T-helper 17 cell (primary cell): Measurements from ENCODE around the gene UCHL1. TPM values are rescaled to one million over a fixed set of nuclear protein-coding genes. Genes with fewer than 3 reads are reported as not detected.

Experiments
- ATAC-seq: fragments of 150-1000 bp; cut with Tn5 transposase; 2 replicates; pipeline ENCODE4 v1.10.0; 2021; ENCODE audit warnings: mild to moderate bottlenecking, moderate library complexity
- DNase-seq, 3 donors: peaks; one replicate each; pipeline versions ENCODE4 v3.0.0 to v3.0.0-alpha.2; 2020 to 2021
- H3K9me3 ChIP-seq: one replicate; pipeline ENCODE4 v1.7.0; 2013; ENCODE audit warnings: low read length, mild to moderate bottlenecking; ENCODE audit not compliant: control insufficient read depth, poor library complexity, severe bottlenecking
- H3K27ac Mint-ChIP-seq: one replicate; pipeline ENCODE4 v1.8.0; 2022; ENCODE audit warnings: mild to moderate bottlenecking, moderate library complexity, mixed read lengths
- H3K27me3 Mint-ChIP-seq: one replicate; pipeline ENCODE4 v1.8.0; 2022; ENCODE audit warnings: mixed read lengths
- H3K36me3 Mint-ChIP-seq: one replicate; pipeline ENCODE4 v1.8.0; 2022; ENCODE audit warnings: low read depth, mixed read lengths
- H3K4me1 Mint-ChIP-seq: one replicate; pipeline ENCODE4 v1.8.0; 2022; ENCODE audit warnings: mild to moderate bottlenecking, mixed read lengths
- H3K4me3 Mint-ChIP-seq: one replicate; pipeline ENCODE4 v1.8.0; 2022; ENCODE audit warnings: mild to moderate bottlenecking, moderate library complexity, mixed read lengths
- total RNA-seq, 4 donors: library from RNA in 2 of 4; stranded (reverse) in 2 of 4; gene quantifications; one replicate each; pipeline ENCODE4 v1.2.3 and lab custom pipeline; 2022 to 2026

Gene UCHL1
- total RNA-seq, 2 donors from 2014 or later = not detected

GRCh38 chr4:41217374-41217773, 39.4 kb upstream of the UCHL1 start:
- ATAC-seq (no peak), DNase-seq (no peak)
- peaks cover 13% of the 10 kb centered on the region for H3K4me1 Mint-ChIP-seq
- no peaks in the 10 kb centered on the region for H3K36me3 Mint-ChIP-seq
- H3K27ac Mint-ChIP-seq = no peak overlapping the region
- no peak overlapping the region for H3K4me3 Mint-ChIP-seq
- no peaks in the 10 kb centered on the region for H3K9me3 ChIP-seq
- H3K27me3 Mint-ChIP-seq = peaks cover 61% of the 10 kb centered on the region

DNA sequence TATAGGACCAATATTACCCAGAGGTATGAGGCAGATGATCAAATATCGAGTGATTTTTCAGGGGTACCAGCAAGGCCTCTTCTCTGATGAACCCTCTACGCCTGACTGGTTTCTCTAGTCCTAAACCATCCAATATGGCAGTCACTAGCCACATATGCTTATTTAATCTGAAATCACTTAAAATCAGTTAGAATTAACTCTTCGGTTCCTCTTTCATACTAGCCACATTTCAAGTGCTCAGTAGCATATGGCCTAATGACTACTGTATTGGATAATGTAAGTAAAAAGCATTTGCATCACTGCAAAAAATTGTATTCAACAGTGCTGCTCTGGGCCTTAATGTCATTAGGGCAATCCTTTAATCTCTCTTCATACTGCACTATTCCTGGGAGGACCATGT, 38.0 kb upstream of the UCHL1 start:
- H3K9me3 ChIP-seq = no peaks in the 10 kb centered on the region
- peaks cover 57% of the 10 kb centered on the region for H3K27me3 Mint-ChIP-seq
- DNase-seq (no peak), ATAC-seq (no peak)
- no peaks in the 10 kb centered on the region for H3K36me3 Mint-ChIP-seq
- no peak overlapping the region for H3K4me3 Mint-ChIP-seq
- peaks cover 4% of the 10 kb centered on the region for H3K4me1 Mint-ChIP-seq
- no peak overlapping the region for H3K27ac Mint-ChIP-seq

- ATAC-seq (no peak), DNase-seq (no peak)
- H3K9me3 ChIP-seq = no peaks in the 10 kb centered on the region
- Mint-ChIP-seq H3K4me3 (no peak overlapping the region), H3K27me3 (peaks cover 56% of the 10 kb centered on the region), H3K27ac (no peak overlapping the region), H3K4me1 (peaks cover 4% of the 10 kb centered on the region), H3K36me3 (no peaks in the 10 kb centered on the region)
Measured at GRCh38 chr4:41219421-41219950, 37.2 kb upstream of the UCHL1 start.

DNA sequence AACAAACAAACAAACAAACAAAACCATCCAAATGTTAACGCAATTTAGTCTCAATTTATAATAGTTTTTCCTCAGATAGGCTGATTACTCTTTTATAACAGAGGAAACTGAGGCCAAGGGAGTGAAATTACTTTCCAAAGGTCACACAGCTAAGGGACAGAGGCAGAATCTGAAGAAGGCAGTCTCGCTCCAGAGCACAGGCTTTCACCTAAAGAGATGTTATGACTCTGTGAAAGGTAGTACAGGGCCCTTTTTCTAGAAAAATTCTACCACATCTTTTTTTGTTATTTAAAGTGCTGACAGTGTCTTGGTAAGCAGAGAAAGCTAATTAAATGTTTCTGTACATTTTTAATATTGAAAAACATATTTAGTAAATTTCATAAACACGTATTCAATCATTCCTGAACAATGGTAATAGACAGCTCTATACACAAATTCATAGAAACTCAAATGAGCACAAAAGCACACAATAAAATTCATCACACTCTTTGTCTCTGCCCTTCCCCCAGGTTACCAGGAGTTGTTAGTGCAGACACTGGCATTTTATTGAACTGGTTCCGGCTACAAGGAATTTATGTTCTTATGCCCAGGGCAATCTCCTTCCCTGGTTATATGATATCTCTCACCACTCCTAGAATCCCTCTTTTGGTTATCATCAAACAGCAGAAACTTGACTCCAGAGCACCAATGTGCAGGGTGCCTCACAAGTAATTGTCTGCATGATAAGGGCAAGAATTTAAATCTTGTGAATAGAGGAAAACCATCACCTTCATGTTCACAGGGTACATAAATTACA, 34.7 kb upstream of the UCHL1 start:
- H3K27ac Mint-ChIP-seq = no peak overlapping the region
- no peaks in the 10 kb centered on the region for H3K4me1 Mint-ChIP-seq
- ATAC-seq = no peak
- DNase-seq = no peak
- no peaks in the 10 kb centered on the region for H3K36me3 Mint-ChIP-seq
- no peak overlapping the region for H3K4me3 Mint-ChIP-seq
- H3K27me3 Mint-ChIP-seq = peaks cover 37% of the 10 kb centered on the region
- H3K9me3 ChIP-seq = no peaks in the 10 kb centered on the region

GRCh38 chr4:41227902-41228301, 28.8 kb upstream of the UCHL1 start:
- H3K27ac Mint-ChIP-seq = no peak overlapping the region
- no peak overlapping the region for H3K4me3 Mint-ChIP-seq
- no peak for DNase-seq
- H3K4me1 Mint-ChIP-seq = no peaks in the 10 kb centered on the region
- ATAC-seq = no peak
- no peaks in the 10 kb centered on the region for H3K36me3 Mint-ChIP-seq
- peaks cover 19% of the 10 kb centered on the region for H3K27me3 Mint-ChIP-seq
- H3K9me3 ChIP-seq = no peaks in the 10 kb centered on the region

DNA sequence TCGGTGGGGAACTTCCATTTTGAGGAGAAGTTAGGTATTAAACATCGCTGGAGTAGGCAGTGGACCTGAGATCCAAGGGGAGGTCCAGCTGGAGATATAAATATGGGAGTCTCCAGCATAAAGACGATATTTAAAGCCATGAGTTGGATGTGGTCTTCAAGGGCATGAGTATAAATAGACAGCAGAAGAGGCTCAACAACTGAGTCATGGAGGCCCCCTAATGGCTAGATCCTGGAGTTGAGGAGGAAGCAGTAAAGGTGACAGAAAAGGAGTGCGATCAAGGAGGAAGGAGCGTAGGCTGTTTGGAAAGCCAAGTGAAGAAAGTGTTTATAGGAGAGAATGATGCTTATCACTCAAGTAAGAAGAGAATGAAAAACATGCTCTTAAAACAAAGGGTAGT, 24.3 kb upstream of the UCHL1 start:
- H3K9me3 ChIP-seq = no peaks in the 10 kb centered on the region
- no peak overlapping the region for H3K4me3 Mint-ChIP-seq
- H3K27me3 Mint-ChIP-seq = peaks cover 9% of the 10 kb centered on the region
- H3K36me3 Mint-ChIP-seq = no peaks in the 10 kb centered on the region
- no peaks in the 10 kb centered on the region for H3K4me1 Mint-ChIP-seq
- ATAC-seq (no peak), DNase-seq (no peak)
- H3K27ac Mint-ChIP-seq = no peak overlapping the region

DNA sequence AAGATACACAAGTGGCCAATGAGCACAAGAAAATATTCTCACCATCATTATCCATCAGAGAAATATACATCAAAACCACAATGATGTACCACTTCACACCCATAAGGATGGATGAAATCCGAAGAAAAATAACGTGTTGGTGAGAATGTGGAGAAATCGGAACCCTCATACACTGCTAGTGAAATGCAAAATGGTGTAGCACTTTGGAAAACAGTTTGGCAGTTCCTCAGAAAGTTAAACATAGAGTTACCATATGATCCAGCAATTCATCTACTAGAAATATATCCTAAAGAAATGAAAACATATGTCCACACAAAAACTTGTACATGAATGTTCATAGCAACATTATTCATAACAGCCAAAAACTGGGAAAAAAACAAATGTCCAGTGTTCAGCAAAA, 23.9 kb upstream of the UCHL1 start:
- Mint-ChIP-seq H3K4me1 (no peaks in the 10 kb centered on the region), H3K36me3 (no peaks in the 10 kb centered on the region), H3K4me3 (no peak overlapping the region), H3K27ac (no peak overlapping the region), H3K27me3 (peaks cover 5% of the 10 kb centered on the region)
- DNase-seq (no peak), ATAC-seq (no peak)
- no peaks in the 10 kb centered on the region for H3K9me3 ChIP-seq

- H3K27me3 Mint-ChIP-seq = no peaks in the 10 kb centered on the region
Measured at GRCh38 chr4:41236032-41236431, 20.7 kb upstream of the UCHL1 start.

DNA sequence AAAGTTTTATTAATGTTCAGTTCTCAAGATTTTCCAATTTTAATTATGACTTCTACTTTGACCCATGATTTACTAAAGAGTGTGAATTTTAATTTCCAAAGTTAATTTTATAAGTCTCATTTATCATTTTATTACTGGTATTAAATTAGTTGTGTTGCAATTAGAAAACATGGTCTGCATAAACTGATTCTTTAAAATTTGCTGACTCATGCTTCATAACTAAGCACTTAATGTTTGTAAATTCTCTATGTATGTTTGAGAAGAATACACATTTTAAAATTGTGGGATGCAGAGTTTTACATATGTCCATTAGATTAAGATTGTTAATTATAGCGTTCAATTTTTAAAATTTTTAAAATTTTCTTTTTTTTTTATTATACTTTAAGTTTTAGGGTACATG, 20.2 kb upstream of the UCHL1 start:
- Mint-ChIP-seq H3K36me3 (no peaks in the 10 kb centered on the region), H3K27me3 (peaks cover 4% of the 10 kb centered on the region), H3K4me1 (no peaks in the 10 kb centered on the region), H3K27ac (no peak overlapping the region), H3K4me3 (no peak overlapping the region)
- no peak for DNase-seq
- H3K9me3 ChIP-seq = no peaks in the 10 kb centered on the region
- no peak for ATAC-seq

More at GRCh38 chr4:41236032-41236431, 20.7 kb upstream of the UCHL1 start:
- Mint-ChIP-seq H3K4me3 (no peak overlapping the region), H3K4me1 (no peaks in the 10 kb centered on the region), H3K27ac (no peak overlapping the region), H3K36me3 (no peaks in the 10 kb centered on the region)
- DNase-seq (no peak), ATAC-seq (no peak)
- H3K9me3 ChIP-seq = no peaks in the 10 kb centered on the region

- no peak overlapping the region for H3K4me3 Mint-ChIP-seq
- no peak overlapping the region for H3K27ac Mint-ChIP-seq
- no peaks in the 10 kb centered on the region for H3K4me1 Mint-ChIP-seq
- no peak for DNase-seq
- no peak for ATAC-seq
- H3K27me3 Mint-ChIP-seq = peaks cover 32% of the 10 kb centered on the region
- no peaks in the 10 kb centered on the region for H3K36me3 Mint-ChIP-seq
- H3K9me3 ChIP-seq = no peaks in the 10 kb centered on the region
Measured at GRCh38 chr4:41241919-41242318, 14.8 kb upstream of the UCHL1 start.

- ATAC-seq (no peak), DNase-seq (no peak)
- Mint-ChIP-seq H3K27ac (no peak overlapping the region), H3K36me3 (no peaks in the 10 kb centered on the region), H3K4me3 (no peak overlapping the region), H3K4me1 (no peaks in the 10 kb centered on the region), H3K27me3 (peaks cover 36% of the 10 kb centered on the region)
- H3K9me3 ChIP-seq = no peaks in the 10 kb centered on the region
Measured at GRCh38 chr4:41245983-41246382, 10.7 kb upstream of the UCHL1 start.

DNA sequence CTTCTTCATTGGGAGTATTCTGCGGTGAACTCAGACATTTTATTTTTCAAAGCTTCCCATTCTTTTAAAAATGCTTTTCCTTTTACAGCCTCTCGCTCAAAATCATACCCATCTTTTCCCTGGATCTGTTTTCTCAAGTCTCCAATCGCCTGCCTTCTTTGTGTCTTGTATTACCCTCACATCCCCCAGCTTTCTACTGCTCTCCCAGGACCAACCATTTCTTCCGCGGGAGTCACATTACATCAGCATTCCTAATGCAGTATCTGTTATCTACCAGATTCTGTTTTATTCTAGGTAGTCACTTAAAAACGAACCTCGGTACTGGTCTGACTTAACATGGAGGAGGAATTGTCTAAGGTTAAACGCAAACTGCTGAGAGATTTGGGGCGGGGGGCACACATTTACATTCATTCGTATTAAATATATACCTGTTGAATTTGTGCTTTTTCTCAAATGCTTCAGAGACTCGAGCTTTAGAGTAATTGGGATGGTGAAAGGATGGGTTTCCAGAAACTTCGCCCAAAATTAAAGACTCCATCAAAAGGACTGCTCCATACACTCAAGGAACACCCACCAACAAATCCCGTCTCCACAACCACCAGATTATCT, 493 bp upstream of the UCHL1 start:
- H3K36me3 Mint-ChIP-seq = peaks cover 4% of the 10 kb centered on the region
- peaks cover 12% of the 10 kb centered on the region for H3K4me1 Mint-ChIP-seq
- H3K27ac Mint-ChIP-seq = no peak overlapping the region
- peaks cover 64% of the 10 kb centered on the region for H3K27me3 Mint-ChIP-seq
- peak overlapping the region; percentile 42 for H3K4me3 Mint-ChIP-seq
- H3K9me3 ChIP-seq = no peaks in the 10 kb centered on the region
- DNase-seq = no peak
- ATAC-seq = no peak

- ATAC-seq (peak; percentile 42), DNase-seq (no peak)
- H3K9me3 ChIP-seq = no peaks in the 10 kb centered on the region
- peaks cover 4% of the 10 kb centered on the region for H3K36me3 Mint-ChIP-seq
- peak overlapping the region; percentile 65 for H3K4me3 Mint-ChIP-seq
- H3K27me3 Mint-ChIP-seq = peaks cover 69% of the 10 kb centered on the region
- H3K4me1 Mint-ChIP-seq = peaks cover 12% of the 10 kb centered on the region
- H3K27ac Mint-ChIP-seq = no peak overlapping the region
Measured at GRCh38 chr4:41257257-41257901, 651 bp downstream of the UCHL1 start.
